A549 (cell line): Measurements from ENCODE around the gene PDE4D. TPM values are rescaled to one million over a fixed set of nuclear protein-coding genes. Genes with fewer than 3 reads are reported as not detected.

ENCODE experiments used
- ATAC-seq, 2 experiments: fragments of 200-7000 bp in 1 of 2; fragments of >200 bp in 1 of 2; cut with Nextera tagmentation in 1 of 2; cut with Tn5 transposase in 1 of 2; 3 replicates each; pipeline versions ENCODE4 v1.8.0 to v1.9.1; 2018 to 2020; ENCODE audit warnings: mild to moderate bottlenecking in 1 of 2, moderate library complexity in 1 of 2
- CTCF ChIA-PET: fragments of 300-600 bp; sonication (Branson Sonifier 250); formaldehyde crosslinking; extraction: SDS; loops from one replicate; lab custom pipeline; 2021; ENCODE audit warnings: antibody characterized with exemption, inconsistent platforms; lab: Yijun Ruan, JAX
- POLR2A ChIA-PET: fragments of 350-600 bp; formaldehyde crosslinking; extraction: SDS; loops from one replicate; lab custom pipeline; 2021; ENCODE audit warnings: antibody characterized with exemption, inconsistent platforms; lab: Yijun Ruan, JAX
- DNase-seq, 2 experiments: peaks; one replicate each; pipeline versions ENCODE4 v3.0.0 to v3.0.0-alpha.2; 2011 to 2016; ENCODE audit warnings: low read depth in 1 of 2, low spot score in 1 of 2
- FAIRE-seq: peaks from 2 replicates; lab custom pipeline; 2011; peaks lifted over from hg19 to GRCh38; lab: Jason Lieb, UNC
- H3K27ac ChIP-seq, 2 experiments: fragments of >200 bp; sonication (Bioruptor Twin); formaldehyde crosslinking; 3 replicates each; pipeline ENCODE4 v1.5.1; 2016 to 2017
- H3K4me1 ChIP-seq: fragments of >200 bp; sonication (Bioruptor Twin); formaldehyde crosslinking; 3 replicates; pipeline ENCODE4 v1.6.1; 2016
- H3K4me2 ChIP-seq: fragments of >200 bp; sonication (Bioruptor Twin); formaldehyde crosslinking; 3 replicates; pipeline ENCODE4 v1.6.1; 2016
- H3K4me3 ChIP-seq: fragments of >200 bp; sonication (Bioruptor Twin); formaldehyde crosslinking; 3 replicates; pipeline ENCODE4 v1.5.1; 2016
- H3K9me3 ChIP-seq: fragments of >200 bp; sonication (Bioruptor Twin); formaldehyde crosslinking; 3 replicates; pipeline ENCODE4 v1.6.1; 2016
- CEBPB ChIP-seq, 2 experiments: fragments of >200 bp in 1 of 2; sonication (Bioruptor Twin) in 1 of 2; formaldehyde crosslinking in 1 of 2; IDR thresholded peaks; 2 replicates each; pipeline ENCODE4 v1.6.1; 2012 to 2016
- FOSB ChIP-seq: fragments of 250-450 bp; sonication (Bioruptor Pico); IDR thresholded peaks from 2 replicates; pipeline ENCODE4 v1.5.0; 2020; ENCODE audit warnings: mild to moderate bottlenecking, moderate library complexity
- FOSL2 ChIP-seq, 2 experiments: fragments of 450-650 bp in 1 of 2; fragments of >200 bp in 1 of 2; sonication (Bioruptor Twin) in 1 of 2; formaldehyde crosslinking; IDR thresholded peaks; 2 replicates each; pipeline versions ENCODE4 v1.5.0 to v1.6.1; 2016 to 2020; ENCODE audit warnings: mild to moderate bottlenecking in 1 of 2, moderate library complexity in 1 of 2
- HOXA7 ChIP-seq: fragments of 250-450 bp; sonication (Bioruptor Pico); IDR thresholded peaks from 2 replicates; pipeline ENCODE4 v1.5.0; 2020; ENCODE audit warnings: mild to moderate bottlenecking, moderate library complexity
- HOXB5 ChIP-seq: fragments of 250-450 bp; sonication (Bioruptor Pico); IDR thresholded peaks from 2 replicates; pipeline ENCODE4 v1.5.0; 2020; ENCODE audit warnings: mild to moderate bottlenecking, moderate library complexity
- JUN ChIP-seq, 2 experiments: fragments of >200 bp; sonication (Bioruptor Twin); formaldehyde crosslinking; IDR thresholded peaks; 2 replicates in 1 of 2; 3 replicates in 1 of 2; pipeline ENCODE4 v1.6.1; 2016 to 2017
- NR3C1 ChIP-seq: fragments of >200 bp; sonication (Bioruptor Twin); formaldehyde crosslinking; IDR thresholded peaks from 3 replicates; pipeline ENCODE4 v1.6.1; 2017
- POLR2A ChIP-seq: IDR thresholded peaks from 2 replicates; pipeline ENCODE4 v1.6.1; 2012; ENCODE audit warnings: mild to moderate bottlenecking, low read length
- RNF2 ChIP-seq: fragments of 200-600 bp; sonication (generic); IDR thresholded peaks from 2 replicates; pipeline ENCODE4 v1.6.1; 2016; ENCODE audit warnings: low read depth, mild to moderate bottlenecking, antibody characterized with exemption, moderate library complexity, borderline replicate concordance
- TP53 ChIP-seq: fragments of 250-450 bp; sonication (Bioruptor Pico); IDR thresholded peaks from 2 replicates; pipeline ENCODE4 v1.5.0; 2021; ENCODE audit warnings: mild to moderate bottlenecking, moderate library complexity
- ZC3H11A ChIP-seq: fragments of 450-650 bp; IDR thresholded peaks from 2 replicates; pipeline ENCODE4 v1.6.1; 2014; ENCODE audit warnings: antibody characterized with exemption, mild to moderate bottlenecking
- WGBS: methylation state at CpG from one replicate; pipeline ENCODE4 v1.1.6; 2017; ENCODE audit errors: missing lambda C conversion rate; 5-methylcytosine and 5-hydroxymethylcytosine counted together
- polyA plus RNA-seq, 4 experiments: library from polyadenylated mRNA; depleted of rRNA in 3 of 4; stranded (reverse); fragments of >200 nt; fragmentation: RNase III in 1 of 4; extraction: RNeasy Plus Mini Kit Qiagen cat#74134 plus additional on column Dnase treatment in 1 of 4; gene quantifications; 2 replicates in 3 of 4; 3 replicates in 1 of 4; pipeline ENCODE4 v1.2.3, GENCODE V29; 2011 to 2017
- TF ChIP-seq, protein P1 (sequence below): fragments of 450-650 bp; IDR thresholded peaks from 2 replicates; pipeline ENCODE4 v1.6.1; 2014; ENCODE audit warnings: antibody characterized with exemption
- TF ChIP-seq, protein P2 (sequence below): fragments of >200 bp; sonication (Bioruptor Twin); formaldehyde crosslinking; IDR thresholded peaks from 2 replicates; pipeline ENCODE4 v1.6.1; 2016

PDE4D gene
- polyA plus RNA-seq, 2 of the 4 experiments (the other 2 are of a cell fraction), result 74.0 to 213 TPM

DNA sequence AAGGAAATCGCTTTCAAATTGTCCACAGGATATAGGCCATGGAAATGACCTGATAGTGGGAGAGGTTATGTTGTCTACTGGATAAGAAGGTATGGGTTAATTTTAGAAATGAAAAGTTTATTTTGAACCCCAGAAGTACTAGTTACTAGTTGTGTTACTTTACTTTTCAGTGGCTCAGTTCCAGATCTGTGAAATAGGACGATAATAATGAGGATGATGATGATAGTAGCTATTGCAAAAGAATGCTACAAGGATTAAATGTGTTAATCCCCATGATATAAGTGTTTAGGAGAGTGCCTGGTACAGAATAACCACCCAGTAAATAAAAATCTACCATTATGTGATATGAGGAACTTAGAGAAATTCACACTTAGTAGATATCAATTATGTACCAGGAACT lies 120.8 kb downstream of the PDE4D start:
- POLR2A ChIA-PET, result no interaction called here
- WGBS, result 57% methylated on average over 2 of the region's 2 CpGs
- peak overlapping the region; percentile 55 to 69 for H3K27ac ChIP-seq

DNA sequence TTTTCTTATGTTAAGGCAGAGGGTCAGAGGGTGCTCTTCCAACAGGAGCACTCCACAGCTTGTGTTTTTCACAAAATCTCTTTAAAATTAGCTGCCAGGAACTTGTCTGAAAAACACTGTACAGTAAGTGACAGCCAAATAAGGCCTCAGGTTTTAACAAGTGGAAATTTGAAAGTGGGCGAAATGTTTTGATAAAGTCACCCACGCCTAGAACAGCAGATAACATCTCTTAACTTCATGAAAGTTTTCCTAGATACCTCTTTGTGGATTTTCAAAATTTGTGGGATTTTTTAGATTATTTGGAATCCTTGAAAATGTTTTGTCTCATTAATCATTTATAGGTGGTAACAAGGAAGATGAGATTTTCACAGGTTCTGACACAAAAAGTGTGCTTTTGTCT lies 121.3 kb downstream of the PDE4D start:
- no peak for DNase-seq
- POLR2A ChIA-PET, result no interaction called here
- H3K4me3 ChIP-seq, result no peak overlapping the region
- TF ChIP-seq POLR2A (no peak), NR3C1 (no peak)
- TF ChIP-seq, all 56 proteins: peak for 0
- Histone ChIP-seq H3K27ac (peak overlapping the region; percentile 55 to 69), H3K4me2 (peak overlapping the region; percentile 52), H3K4me1 (peaks cover 39% of the 10 kb centered on the region), H3K9me3 (no peaks in the 10 kb centered on the region)
- 52% methylated on average over 2 of the region's 2 CpGs for WGBS
- ATAC-seq, result no peak
- CTCF ChIA-PET, result no interaction called here
- no peak for FAIRE-seq

More for the DNA sequence above, 120.8 kb downstream of the PDE4D start:
- CTCF ChIA-PET, result no interaction called here
- Histone ChIP-seq H3K4me2 (peak overlapping the region; percentile 52), H3K9me3 (no peaks in the 10 kb centered on the region), H3K4me1 (peaks cover 39% of the 10 kb centered on the region), H3K4me3 (no peak overlapping the region)
- no peak for ATAC-seq
- TF ChIP-seq, protein P1, sequence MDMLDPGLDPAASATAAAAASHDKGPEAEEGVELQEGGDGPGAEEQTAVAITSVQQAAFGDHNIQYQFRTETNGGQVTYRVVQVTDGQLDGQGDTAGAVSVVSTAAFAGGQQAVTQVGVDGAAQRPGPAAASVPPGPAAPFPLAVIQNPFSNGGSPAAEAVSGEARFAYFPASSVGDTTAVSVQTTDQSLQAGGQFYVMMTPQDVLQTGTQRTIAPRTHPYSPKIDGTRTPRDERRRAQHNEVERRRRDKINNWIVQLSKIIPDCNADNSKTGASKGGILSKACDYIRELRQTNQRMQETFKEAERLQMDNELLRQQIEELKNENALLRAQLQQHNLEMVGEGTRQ, result no peak
- TF ChIP-seq CEBPB (IDR thresholded peaks at IDR 0.05), result 0 out of 4 replicates have a peak, but pooled peaks of 1 of the 2 experiments have one; percentile 12
- FAIRE-seq, result no peak
- no peak for DNase-seq

DNA sequence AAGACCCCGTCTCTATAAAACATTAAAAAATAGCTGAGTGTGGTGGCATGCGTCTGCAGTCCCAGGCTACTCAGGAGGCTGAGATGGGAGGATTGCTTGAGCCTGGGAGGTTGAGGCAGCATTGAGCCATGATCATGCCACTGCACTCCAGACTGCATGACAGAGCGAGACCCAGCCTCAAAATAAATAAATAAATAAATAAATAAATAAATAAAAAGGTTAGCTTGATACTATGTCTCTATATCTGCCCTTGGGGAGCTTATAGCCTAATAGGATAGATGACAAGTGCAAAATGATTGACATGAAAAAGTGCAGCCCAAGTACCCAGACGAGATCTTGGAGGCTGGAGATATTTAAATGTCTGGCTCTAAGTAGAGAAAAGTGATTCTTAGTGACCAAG lies 122.6 kb downstream of the PDE4D start:
- POLR2A ChIA-PET, result no interaction called here
- no peak for TF ChIP-seq HOXA7
- peak; percentile 52 for TF ChIP-seq ZC3H11A
- H3K27ac ChIP-seq, result peak overlapping the region; percentile 11 to 44; a peak in 3 of 6 replicates
- peaks cover 39% of the 10 kb centered on the region for H3K4me1 ChIP-seq
- ATAC-seq (no peak), FAIRE-seq (no peak), DNase-seq (no peak)
- H3K4me2 ChIP-seq, result no peak overlapping the region
- CTCF ChIA-PET, result interaction anchor here (0.6 to 1.0 kb wide), 2 partner anchors 28 to 97 kb away, joined by 3 read pairs; no protein-coding TSS in a partner anchor
- no peaks in the 10 kb centered on the region for H3K9me3 ChIP-seq
- WGBS, result 97% methylated on average over 4 of the region's 4 CpGs
- no peak overlapping the region for H3K4me3 ChIP-seq

DNA sequence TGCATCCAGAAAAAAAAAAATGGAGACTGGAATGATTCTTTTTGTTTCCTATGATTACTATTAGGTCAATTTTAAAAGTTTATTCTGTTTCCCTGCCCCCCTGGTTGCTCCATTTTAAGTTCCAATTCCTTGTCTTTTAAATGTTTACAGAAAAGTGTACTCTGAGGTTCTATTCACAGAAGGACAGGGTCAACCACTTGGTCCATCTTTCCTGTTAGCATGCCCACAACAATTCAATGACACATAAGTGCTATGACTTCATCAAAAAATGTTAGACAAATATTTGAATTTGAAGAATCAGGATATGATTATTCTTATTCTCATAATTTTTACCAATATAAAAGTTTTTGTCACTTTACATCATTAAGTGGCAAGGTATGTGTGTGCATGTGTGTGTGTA lies 123.7 kb downstream of the PDE4D start:
- H3K4me2 ChIP-seq, result peak overlapping the region; percentile 94
- no peaks in the 10 kb centered on the region for H3K9me3 ChIP-seq
- H3K27ac ChIP-seq, result peak overlapping the region; percentile 68 to 95
- no peak for DNase-seq
- ChIA-PET POLR2A (interaction anchor here (1.2 to 4.0 kb wide), 3 partner anchors 9 to 21 kb away, joined by 3 to 36 read pairs (median 10); no protein-coding TSS in a partner anchor), CTCF (interaction anchor here (1.6 to 2.0 kb wide), 2 partner anchors 16 to 20 kb away, joined by 4 to 5 read pairs; no protein-coding TSS in a partner anchor)
- peaks cover 48% of the 10 kb centered on the region for H3K4me1 ChIP-seq
- ATAC-seq, result no peak
- no peak for TF ChIP-seq HOXB5 (CRISPR knock-in tag)
- no peak for TF ChIP-seq RNF2
- TF ChIP-seq TP53 (CRISPR knock-in tag), result no peak
- TF ChIP-seq FOSL2 (IDR thresholded peaks at IDR 0.05), result no peak
- TF ChIP-seq FOSL2 (CRISPR knock-in tag; IDR thresholded peaks at IDR 0.05), result peak; percentile 27; the same call in 1 of the 2 replicates
- H3K4me3 ChIP-seq, result peak overlapping the region; percentile 79; the same call in 1 of the 3 replicates
- no peak for FAIRE-seq

DNA sequence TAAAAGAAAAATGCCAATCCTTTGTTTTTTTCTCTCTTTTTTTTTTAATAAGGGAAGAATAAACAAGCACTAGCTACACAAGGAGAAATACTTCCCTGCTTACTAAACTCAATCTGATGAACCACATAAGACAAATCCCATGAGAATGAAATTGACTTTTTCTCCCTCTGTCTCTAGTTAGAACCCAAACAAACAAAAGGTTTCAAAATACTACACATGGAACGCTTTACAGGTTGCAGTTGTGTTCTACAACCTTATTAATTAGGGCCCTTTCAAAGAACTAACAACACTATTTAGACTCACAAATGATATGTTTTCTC lies 124.5 kb downstream of the PDE4D start:
- no peak for TF ChIP-seq TP53 (CRISPR knock-in tag)
- 0 out of 2 replicates have a peak, but pooled peaks have one; percentile 22 for TF ChIP-seq FOSB (CRISPR knock-in tag)
- TF ChIP-seq, protein P2, sequence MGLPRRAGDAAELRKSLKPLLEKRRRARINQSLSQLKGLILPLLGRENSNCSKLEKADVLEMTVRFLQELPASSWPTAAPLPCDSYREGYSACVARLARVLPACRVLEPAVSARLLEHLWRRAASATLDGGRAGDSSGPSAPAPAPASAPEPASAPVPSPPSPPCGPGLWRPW, result no peak
- 0 out of 5 replicates have a peak, but pooled peaks of 1 of the 2 experiments have one; percentile 33 for TF ChIP-seq JUN (IDR thresholded peaks at IDR 0.05)
- Histone ChIP-seq H3K4me2 (peak overlapping the region; percentile 94), H3K27ac (peak overlapping the region; percentile 91 to 95), H3K4me3 (peak overlapping the region; percentile 79), H3K4me1 (peaks cover 56% of the 10 kb centered on the region), H3K9me3 (no peaks in the 10 kb centered on the region)
- FAIRE-seq (peak; percentile 91), DNase-seq (no peak), ATAC-seq (no peak; a peak in 1 of 6 replicates)
- CTCF ChIA-PET, result interaction anchor here (0.6 to 2.0 kb wide), 5 partner anchors 13 to 45 kb away, joined by 3 to 5 read pairs (median 4); no protein-coding TSS in a partner anchor
- 2% methylated on average over 1 of the region's 1 CpG for WGBS
- POLR2A ChIA-PET, result interaction anchor here (1.2 to 4.0 kb wide), 4 partner anchors 8 to 878 kb away, joined by 3 to 36 read pairs (median 6); no protein-coding TSS in a partner anchor
